Ishikawa (cell line): ENCODE measurements around the gene KIAA1755.

Experiments used
- CEBPB ChIP-seq: IDR thresholded peaks from 2 replicates; pipeline ENCODE4 v1.6.1; 2012
- CREB1 ChIP-seq: IDR thresholded peaks from 2 replicates; pipeline ENCODE4 v1.6.1; 2012; ENCODE audit warnings: low read depth
- EGR1 ChIP-seq: IDR thresholded peaks from 2 replicates; pipeline ENCODE4 v1.6.1; 2012
- EP300 ChIP-seq: IDR thresholded peaks from 2 replicates; pipeline ENCODE4 v1.6.1; 2012; ENCODE audit warnings: borderline replicate concordance
- FOXM1 ChIP-seq: IDR thresholded peaks from 2 replicates; pipeline ENCODE4 v1.6.1; 2012; ENCODE audit warnings: low read depth, borderline replicate concordance
- MAX ChIP-seq: IDR thresholded peaks from 2 replicates; pipeline ENCODE4 v1.6.1; 2012
- NFIC ChIP-seq: IDR thresholded peaks from 2 replicates; pipeline ENCODE4 v1.6.1; 2012
- RAD21 ChIP-seq: IDR thresholded peaks from 2 replicates; pipeline ENCODE4 v1.6.1; 2012; ENCODE audit warnings: low read depth
- YY1 ChIP-seq: IDR thresholded peaks from 2 replicates; pipeline ENCODE4 v1.6.1; 2012; ENCODE audit warnings: low read depth
- ZBTB7A ChIP-seq: IDR thresholded peaks from 2 replicates; pipeline ENCODE4 v1.6.1; 2012; ENCODE audit warnings: low read depth

GRCh38 chr20:38269715-38270114, 9.2 kb upstream of the KIAA1755 start:
- TF ChIP-seq CEBPB = no peak
- no peak for TF ChIP-seq YY1
- no peak for TF ChIP-seq CREB1
- no peak for TF ChIP-seq EGR1
- TF ChIP-seq RAD21 = no peak
- TF ChIP-seq MAX = no peak
- TF ChIP-seq EP300 = no peak
- no peak for TF ChIP-seq NFIC
- TF ChIP-seq FOXM1 = no peak
- no peak for TF ChIP-seq ZBTB7A
